Measurements from ENCODE around the gene PHF11. TPM values are rescaled to one million over a fixed set of nuclear protein-coding genes. Genes with fewer than 3 reads are reported as not detected.
"Not testable (repeated sequence)": the region's sequence is repeated elsewhere in the genome, so short reads cannot be mapped to it uniquely, and the experiment has no call there.

Gene PHF11
- total RNA-seq, 1 donor from 2014 or later: 122 TPM

DNA sequence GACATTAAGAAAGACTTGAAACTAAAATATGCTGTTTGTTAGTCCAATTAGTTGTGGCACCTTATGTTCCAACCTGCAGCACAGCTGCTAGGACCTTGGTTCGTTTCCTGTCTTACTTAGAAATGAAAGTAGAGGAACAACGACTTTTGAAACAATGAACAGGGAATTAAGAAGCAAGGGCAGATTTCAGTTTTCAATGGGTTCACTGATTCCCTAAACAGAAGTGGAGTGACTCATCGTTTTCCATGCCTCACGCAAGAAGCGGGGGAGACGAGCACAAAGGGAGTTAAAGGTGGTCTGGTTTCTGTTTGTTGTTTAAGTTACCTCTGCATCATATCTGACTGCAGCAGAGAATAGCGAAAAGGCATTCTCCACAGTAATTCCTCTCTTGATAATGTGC lies 44.8 kb downstream of the PHF11 start:
- intact Hi-C loops (cut with micrococcal nuclease): loop anchor here (1.0 to 5.0 kb wide), 5 partner anchors 14 to 95 kb away; partner anchors contain the start of genes PHF11 and RCBTB1

DNA sequence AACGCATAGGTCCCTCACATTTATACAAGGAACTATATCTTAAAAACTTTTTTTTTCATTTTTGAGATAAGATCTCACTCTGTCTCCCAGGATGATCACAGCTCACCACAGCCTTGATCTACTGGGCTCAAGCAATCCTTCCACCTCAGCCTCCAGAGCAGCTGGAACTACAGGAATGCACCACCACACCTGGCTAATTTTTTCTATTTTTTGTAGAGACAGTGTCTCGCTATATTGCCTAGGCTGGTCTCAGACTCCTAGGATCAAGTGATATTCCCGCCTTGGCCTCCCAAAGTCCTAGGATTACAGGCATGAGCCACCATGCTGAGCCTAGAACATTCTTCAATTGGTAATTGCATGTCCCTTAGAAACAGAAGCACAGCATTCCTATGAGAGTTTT lies 47.9 kb downstream of the PHF11 start:
- intact Hi-C loops (cut with micrococcal nuclease): loop anchor here (5.0 kb wide), 1 partner anchor 64 kb away; no protein-coding TSS in a partner anchor

DNA sequence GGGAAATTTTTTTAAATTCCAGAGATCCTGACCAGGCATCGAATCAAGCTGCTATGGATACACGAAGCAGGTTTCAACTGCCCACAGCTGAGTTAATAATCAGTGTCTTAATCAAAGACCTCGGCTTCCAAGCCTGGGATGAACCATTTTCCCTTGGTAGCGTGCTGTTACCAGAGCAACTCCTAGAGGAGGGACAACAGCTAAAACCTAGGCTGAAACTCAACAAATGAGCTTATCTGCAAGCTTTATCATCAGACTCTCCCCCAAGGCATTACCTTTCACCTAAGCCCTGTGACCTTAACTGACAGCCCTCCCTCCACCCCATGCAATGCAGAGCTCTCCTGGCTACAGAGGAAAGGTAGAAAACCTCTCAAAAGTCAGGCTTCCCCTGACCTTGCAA lies 49.9 kb downstream of the PHF11 start:
- intact Hi-C loops (cut with micrococcal nuclease): no loop called here

DNA sequence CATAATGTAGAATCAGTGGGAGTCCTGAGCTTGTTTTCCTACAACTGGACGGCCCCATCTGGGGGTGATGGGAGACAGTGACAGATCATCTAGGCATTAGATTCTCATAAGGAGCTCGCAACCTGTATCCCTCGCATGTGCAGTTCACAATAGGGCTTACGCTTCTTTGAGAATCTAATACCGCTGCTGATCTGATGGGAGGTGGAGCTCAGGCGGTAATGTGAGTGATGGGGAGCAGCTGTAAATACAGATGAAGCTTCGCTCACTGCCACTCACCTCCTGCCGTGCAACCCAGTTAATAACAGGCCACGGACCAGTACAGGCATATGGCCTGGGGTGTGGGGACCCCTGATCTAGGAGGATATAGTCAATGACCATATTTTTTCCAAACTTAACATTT lies 50.8 kb downstream of the PHF11 start:
- intact Hi-C loops (cut with micrococcal nuclease): no loop called here

DNA sequence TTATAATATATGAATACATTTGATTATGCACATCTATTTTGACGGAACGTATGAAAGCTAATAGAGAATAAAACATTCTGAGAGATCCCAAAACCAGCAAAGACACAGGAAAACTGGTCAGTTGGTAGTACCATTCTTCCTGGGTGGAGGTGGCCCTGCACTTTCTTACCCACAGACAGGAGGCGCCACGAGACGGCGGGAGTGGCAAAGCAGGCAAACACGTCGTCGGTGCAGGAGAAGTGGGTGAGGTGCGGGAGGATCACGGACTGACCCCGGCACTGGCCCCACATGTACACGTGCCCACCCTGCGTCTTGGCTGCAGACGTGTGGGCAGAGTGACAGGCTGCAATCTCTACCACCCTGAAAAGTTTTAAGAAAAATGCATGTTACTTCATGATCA lies 53.5 kb downstream of the PHF11 start:
- intact Hi-C loops (cut with micrococcal nuclease): no loop called here

DNA sequence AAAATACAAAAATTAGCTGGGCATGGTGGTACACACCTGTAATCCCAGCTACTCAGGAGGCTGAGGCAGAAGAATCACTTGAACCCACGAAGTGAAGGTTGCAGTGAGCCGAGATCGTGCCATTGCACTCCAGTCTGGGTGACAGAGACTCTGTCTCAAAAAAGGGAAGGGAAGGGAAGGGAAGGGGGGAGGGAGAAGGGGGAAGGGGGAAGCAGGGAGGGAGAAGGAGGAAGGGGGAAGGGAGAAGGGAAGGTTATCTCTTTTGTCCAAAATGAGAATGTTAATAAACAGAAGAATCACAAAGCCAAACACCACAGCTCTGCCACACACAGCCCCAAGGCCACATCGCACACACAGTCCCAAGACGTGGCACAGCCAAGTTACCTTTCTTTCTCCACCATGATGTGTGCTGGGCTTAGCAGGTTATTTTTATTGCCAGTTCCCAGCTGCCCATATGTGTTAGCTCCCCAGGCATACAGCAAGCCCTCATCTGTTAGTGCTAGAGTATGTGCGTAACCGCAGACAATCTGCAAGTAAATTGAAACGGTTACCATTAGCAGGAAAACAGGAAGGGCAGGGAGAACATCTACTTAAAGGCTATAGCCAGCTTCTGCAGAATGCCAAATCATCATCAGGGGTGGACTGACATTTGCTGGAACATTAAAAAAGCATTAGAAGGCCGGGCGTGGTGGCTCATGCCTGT lies 55.3 kb downstream of the PHF11 start:
- intact Hi-C loops (cut with micrococcal nuclease): no loop called here

DNA sequence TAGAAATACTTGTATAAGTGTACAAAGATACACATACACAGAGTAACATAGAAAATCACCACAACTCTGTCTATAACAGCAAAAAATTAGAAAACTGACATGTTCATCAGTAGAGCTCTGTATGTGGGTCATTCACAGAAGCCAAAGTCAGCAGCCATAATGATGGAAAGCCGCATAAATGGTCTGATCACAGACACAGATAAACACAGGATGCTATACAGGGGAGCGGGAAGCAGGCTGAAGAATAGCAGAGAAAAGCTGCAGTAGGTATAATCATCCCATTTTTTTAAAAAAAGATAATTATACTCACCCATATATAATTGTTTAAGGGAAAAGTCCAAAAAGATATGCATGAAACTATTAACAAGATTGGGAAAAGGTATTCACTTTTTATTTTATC lies 58.1 kb downstream of the PHF11 start:
- intact Hi-C loops (cut with micrococcal nuclease): no loop called here

DNA sequence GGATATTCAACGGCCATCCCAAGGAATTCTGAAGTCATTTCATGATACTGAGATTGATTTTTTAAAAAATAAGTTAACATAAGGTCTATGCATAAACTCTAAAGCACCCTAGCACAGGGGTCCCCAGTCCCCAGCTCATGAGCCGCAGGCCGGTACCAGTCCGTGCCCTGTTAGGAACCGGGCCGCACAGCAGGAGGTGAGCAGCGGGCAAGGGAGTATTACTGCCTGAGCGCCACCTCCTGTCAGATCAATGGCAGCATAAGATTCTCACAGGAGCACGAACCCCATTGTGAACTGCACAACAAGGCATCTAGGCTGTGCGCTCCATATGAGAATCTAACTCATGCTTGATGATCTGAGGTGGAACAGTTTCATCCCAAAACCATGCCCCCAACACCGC lies 58.6 kb downstream of the PHF11 start:
- intact Hi-C loops (cut with micrococcal nuclease): no loop called here

DNA sequence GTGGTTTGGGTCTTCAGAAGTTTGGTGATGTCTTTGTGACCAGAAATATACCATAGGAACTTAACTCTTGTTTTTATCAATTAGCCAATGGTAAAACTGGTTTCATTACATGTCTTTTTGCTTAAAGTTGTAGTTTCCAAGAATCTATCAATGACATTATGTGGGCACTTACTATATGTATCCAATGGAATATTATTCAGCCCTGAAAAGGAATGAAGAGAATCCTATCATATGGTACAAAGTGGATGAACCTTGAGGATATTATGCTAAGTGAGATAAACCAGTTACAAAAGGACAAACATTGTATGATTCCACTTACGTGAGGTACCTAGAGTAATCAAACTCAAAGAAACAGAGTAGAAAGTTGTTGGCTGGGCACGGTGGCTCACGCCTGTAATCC lies 63.3 kb downstream of the PHF11 start:
- intact Hi-C loops (cut with micrococcal nuclease): no loop called here

DNA sequence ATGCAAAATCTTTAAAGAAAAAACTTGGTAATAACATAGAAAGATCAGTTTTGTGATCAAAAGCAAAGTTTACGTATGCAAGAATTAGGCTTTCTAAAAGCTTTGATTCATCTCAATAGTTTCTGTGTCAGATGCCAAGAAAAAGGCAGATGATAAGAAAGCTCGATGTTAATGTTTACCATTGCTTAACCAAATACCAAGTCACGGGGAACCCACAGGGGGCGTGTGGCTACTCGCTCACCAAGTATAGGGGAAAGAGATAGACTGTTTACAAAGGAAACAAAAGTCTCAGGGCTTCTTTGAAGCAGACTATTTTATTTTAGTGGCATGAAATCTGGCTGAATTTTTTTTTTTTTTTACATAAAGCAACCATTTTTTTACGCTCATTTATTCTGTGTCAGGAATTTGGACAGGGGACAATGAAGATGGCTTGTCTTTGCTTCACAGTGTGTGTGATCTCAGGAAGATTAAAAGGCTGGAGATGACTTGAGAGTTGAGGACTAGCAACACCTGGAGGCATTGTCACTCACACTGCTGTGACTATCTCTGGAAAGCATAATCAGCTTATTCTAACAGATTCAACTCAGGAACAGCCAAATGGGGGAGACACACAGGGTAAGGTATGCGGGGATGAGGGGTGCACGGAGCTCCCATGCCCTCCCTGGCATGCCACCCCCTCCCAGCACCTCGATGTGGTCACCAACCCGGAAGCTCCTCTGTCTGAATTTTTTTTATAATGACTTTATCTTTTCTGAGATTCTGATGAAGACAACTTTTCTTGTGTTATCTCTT lies 64.7 kb downstream of the PHF11 start:
- intact Hi-C loops (cut with micrococcal nuclease): no loop called here

DNA sequence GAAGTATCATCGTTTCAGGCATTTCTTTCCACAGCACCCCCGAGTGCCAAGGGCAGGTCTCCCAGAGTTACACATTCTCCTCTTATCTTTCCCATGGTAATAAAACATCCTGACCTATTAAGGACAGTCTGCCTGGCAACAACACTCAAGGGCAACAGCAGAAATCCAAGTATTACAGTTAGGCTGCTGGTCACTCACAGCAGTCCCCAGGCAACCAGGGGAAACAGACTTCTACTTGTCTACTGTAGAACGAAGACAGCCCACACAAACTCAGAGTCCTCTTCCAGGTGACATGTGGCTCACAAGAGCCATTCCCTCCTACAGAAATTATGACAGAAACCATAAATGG lies 65.3 kb downstream of the PHF11 start:
- intact Hi-C loops (cut with micrococcal nuclease): no loop called here

DNA sequence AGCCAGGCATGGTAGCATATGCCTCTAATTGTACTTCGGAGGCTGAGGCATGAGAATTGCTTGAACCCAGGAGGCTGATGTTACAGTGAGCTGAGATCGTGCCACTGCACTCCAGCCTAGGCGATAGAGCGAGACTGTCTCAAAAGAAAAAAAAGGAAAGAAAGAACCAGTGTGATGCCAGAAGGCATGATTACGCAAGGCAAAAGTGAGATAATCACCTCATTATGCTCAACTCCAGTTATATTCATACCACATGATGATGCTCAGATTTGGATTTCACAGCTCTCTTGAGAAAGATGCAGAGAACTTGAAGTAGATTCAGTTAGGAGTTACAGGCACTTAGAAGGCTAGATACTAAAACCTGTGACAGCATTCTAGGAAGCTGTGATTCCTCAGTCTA lies 67.8 kb downstream of the PHF11 start:
- intact Hi-C loops (cut with micrococcal nuclease): no loop called here

DNA sequence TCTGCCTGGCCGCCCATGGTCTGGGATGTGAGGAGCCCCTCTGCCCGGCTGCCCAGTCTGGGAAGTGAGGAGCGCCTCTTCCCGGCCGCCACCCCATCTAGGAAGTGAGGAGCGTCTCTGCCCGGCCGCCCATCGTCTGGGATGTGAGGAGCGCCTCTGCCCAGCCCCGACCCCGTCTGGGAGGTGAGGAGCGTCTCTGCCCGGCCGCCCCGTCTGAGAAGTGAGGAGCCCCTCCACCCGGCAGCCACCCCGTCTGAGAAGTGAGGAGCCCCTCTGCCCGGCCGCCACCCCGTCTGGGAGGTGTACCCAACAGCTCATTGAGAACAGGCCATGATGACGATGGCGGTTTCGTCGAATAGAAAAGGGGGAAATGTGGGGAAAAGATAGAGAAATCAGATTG lies 69.7 kb downstream of the PHF11 start:
- intact Hi-C loops (cut with micrococcal nuclease): not testable (repeated sequence)

DNA sequence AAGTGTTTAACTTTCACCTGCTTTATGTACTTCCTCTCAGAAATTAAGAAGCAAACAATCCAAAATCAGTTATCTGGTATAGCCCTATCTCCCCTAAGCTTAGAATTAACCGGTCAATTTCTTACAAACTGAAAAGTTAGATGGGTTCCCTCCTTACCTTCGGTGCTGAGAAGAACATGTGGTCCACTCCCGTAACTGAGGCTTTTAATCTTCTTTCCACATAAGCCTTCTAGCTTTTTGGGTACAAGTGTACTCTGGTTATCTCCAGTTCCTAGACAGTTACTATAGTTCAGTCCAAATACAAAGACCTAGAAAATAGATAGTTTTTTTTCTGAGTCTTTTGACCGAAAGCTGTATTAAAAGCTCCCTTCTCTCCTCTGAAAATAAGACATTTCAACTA lies 70.7 kb downstream of the PHF11 start:
- intact Hi-C loops (cut with micrococcal nuclease): no loop called here

DNA sequence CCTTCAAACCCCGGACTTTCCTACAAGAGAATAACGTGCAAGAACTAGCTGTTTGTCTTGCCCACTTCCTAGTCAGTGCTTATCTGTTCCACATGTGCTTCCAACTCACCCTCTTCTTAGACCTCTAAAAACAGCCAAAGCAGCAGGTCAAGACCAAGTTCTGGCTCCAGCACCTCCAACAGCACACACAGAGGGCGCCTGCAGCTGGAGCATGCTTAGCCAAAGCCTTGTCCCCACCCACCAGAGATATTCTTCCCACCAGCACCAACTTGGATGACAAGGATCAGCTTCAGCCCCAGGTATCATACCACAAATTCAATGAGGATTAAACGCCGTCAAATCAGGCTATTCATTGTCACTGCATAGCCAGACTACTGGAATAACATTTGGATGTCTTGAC lies 71.7 kb downstream of the PHF11 start:
- intact Hi-C loops (cut with micrococcal nuclease): no loop called here

DNA sequence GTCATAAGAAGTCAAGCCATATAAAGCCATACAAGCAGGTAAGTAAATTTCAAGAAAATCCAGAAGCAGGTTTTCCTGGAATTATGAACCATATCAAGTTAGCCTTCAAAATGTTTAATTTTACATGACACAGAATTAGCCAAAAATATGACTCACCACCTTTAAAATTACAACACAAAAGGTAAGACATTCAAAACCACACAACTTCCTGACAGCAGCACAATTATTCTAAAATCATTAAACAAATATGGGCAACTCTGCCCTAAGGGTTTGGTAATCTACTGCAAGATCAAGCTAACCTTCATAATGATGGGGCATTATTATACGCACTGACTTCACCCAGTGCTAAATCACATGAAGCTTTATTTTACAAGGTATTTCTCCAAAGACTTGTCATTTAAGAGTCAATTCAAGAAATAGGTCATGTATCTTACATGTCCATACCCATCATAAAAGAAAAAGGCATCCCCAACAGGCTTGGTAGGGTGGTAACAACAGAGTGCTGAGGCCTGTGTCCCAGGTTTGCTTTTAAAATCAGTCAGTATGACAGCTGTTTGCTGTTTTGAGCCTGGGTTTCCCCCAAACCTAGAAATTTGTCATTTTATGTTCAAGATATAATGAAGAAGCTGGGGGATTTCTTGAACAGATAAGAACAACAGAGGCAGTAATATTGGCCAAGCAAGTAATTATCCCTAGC lies 74.4 kb downstream of the PHF11 start:
- intact Hi-C loops (cut with micrococcal nuclease): no loop called here

DNA sequence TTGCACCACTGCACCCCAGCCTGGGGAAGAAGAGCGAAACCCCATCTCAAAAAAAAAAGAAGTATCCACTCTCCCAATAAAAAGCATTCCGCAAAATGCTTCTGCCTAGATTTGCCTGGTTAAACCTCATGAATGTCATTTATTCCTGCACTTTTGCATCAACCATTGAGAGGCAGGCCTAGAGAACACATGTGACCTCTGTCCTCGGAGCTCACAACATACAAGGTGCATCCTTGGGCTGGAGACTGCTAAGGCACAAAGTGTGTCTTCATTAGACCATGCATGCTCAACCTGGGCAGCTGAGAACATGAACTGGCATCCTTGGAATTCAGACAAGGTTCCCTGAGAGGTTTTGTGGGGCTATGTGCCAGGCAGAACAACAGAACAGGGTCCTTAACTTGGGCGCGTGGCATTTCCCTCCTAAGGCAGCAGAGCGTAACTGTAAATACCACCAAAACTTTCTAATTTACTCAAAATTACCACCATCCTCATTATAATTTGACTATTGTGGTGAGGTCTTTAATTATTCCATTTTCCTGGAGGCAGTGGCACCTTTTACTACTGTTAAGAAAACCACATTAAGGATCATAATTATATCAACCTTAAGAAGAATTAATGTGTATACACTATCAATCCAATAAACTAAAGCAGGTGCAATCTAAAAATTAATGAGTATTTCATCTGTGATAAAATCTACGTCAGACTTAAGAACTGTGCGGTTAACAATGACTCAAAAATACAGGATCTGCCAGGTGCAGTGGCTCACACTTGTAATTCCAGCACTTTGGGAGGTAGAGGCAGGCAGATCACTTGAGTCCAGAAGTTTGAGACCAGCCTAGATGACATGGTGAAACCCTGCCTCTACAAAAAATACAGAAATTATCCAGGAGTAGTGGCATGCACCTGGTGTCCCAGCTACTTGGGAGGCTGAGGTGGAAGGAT lies 75.8 kb downstream of the PHF11 start:
- intact Hi-C loops (cut with micrococcal nuclease): no loop called here

Measured in T-helper 1 cell treated with Interleukin-12 subunit alpha and Interleukin-12 subunit beta and Interleukin-4 antibody, amounts not matched to agents 30 ng/mL and 1 ng/mL, for 36 hours (primary cell).